ENCODE data around the gene CACNA1H. TPM values are rescaled to one million over a fixed set of nuclear protein-coding genes. Genes with fewer than 3 reads are reported as not detected.
"Not testable (repeated sequence)": the region's sequence is repeated elsewhere in the genome, so short reads cannot be mapped to it uniquely, and the experiment has no call there.

The CACNA1H gene
- total and polyA plus RNA-seq, 2 experiments from 2014 or later = 0.11 TPM; not detected in 1

- H3K9me2 ChIP-seq (ENCODE audit: insufficient read depth); H2AFZ ChIP-seq; in situ Hi-C loops (cut with MboI); H3K27ac ChIP-seq; H3K27me3 ChIP-seq (replicated peaks; ENCODE audit: insufficient read depth); H3K4me2 ChIP-seq (ENCODE audit: unreplicated experiment); DNase-seq; H3K4me1 ChIP-seq (ENCODE audit: insufficient read depth); H3K36me3 ChIP-seq (ENCODE audit: low read depth); H3K9ac ChIP-seq; H3F3A ChIP-seq (ENCODE audit: insufficient read depth); H4K20me1 ChIP-seq (ENCODE audit: insufficient read depth); H3K4me3 ChIP-seq; H3K9me3 ChIP-seq (ENCODE audit: low read depth); H3K79me2 ChIP-seq (ENCODE audit: insufficient read depth): not testable (repeated sequence)
- 62 to 67% methylated on average over 5 to 7 of the region's 7 CpGs for WGBS, 2 experiments (ENCODE audit: low coverage in 1 of 2, low lambda C conversion rate in 2 of 2, missing lambda C conversion rate in 2 of 2)
These were observed 75.3 kb downstream of the CACNA1H start for GRCh38 chr16:1228227-1228626.

GRCh38 chr16:1229476-1229875 lies 76.6 kb downstream of the CACNA1H start:
- H3K27ac ChIP-seq; H4K20me1 ChIP-seq (ENCODE audit: insufficient read depth); H3K4me1 ChIP-seq (ENCODE audit: insufficient read depth); H3K79me2 ChIP-seq (ENCODE audit: insufficient read depth); DNase-seq; in situ Hi-C loops (cut with MboI); H3K9ac ChIP-seq; H3K36me3 ChIP-seq (ENCODE audit: low read depth); H3K4me3 ChIP-seq; H3K27me3 ChIP-seq (replicated peaks; ENCODE audit: insufficient read depth); H3K9me3 ChIP-seq (ENCODE audit: low read depth); H3K4me2 ChIP-seq (ENCODE audit: unreplicated experiment); H3F3A ChIP-seq (ENCODE audit: insufficient read depth); H3K9me2 ChIP-seq (ENCODE audit: insufficient read depth); H2AFZ ChIP-seq: not testable (repeated sequence)
- WGBS, 2 experiments (ENCODE audit: low coverage in 1 of 2, low lambda C conversion rate in 2 of 2, missing lambda C conversion rate in 2 of 2) = 64 to 100% methylated on average over 2 to 8 of the region's 13 CpGs

- H3K9ac ChIP-seq; H3K27ac ChIP-seq; H3K79me2 ChIP-seq (ENCODE audit: insufficient read depth); DNase-seq; H3F3A ChIP-seq (ENCODE audit: insufficient read depth); H3K36me3 ChIP-seq (ENCODE audit: low read depth); H3K4me2 ChIP-seq (ENCODE audit: unreplicated experiment); H3K9me3 ChIP-seq (ENCODE audit: low read depth); H3K27me3 ChIP-seq (replicated peaks; ENCODE audit: insufficient read depth); H2AFZ ChIP-seq; H3K4me3 ChIP-seq; H4K20me1 ChIP-seq (ENCODE audit: insufficient read depth); in situ Hi-C loops (cut with MboI); H3K4me1 ChIP-seq (ENCODE audit: insufficient read depth); H3K9me2 ChIP-seq (ENCODE audit: insufficient read depth): not testable (repeated sequence)
- WGBS, 2 experiments (ENCODE audit: low coverage in 1 of 2, low lambda C conversion rate in 2 of 2, missing lambda C conversion rate in 2 of 2) = 0% methylated on average over 1 of the region's 11 CpGs
These were observed 77.2 kb downstream of the CACNA1H start, which contains the start of gene TPSB2 for GRCh38 chr16:1230084-1230470. TSS of gene TPSB2 (minus strand) at chr16:1230184. CDS start at chr16:1229951, 233 bp downstream.

GRCh38 chr16:1230471-1231212 lies 77.7 kb downstream of the CACNA1H start:
- 70% methylated on average over 14 to 17 of the region's 17 CpGs for WGBS, 2 experiments (ENCODE audit: low coverage in 1 of 2, low lambda C conversion rate in 2 of 2, missing lambda C conversion rate in 2 of 2)
- H3K9me2 ChIP-seq (ENCODE audit: insufficient read depth); H2AFZ ChIP-seq; H3K4me2 ChIP-seq (ENCODE audit: unreplicated experiment); H3F3A ChIP-seq (ENCODE audit: insufficient read depth); H3K36me3 ChIP-seq (ENCODE audit: low read depth); DNase-seq; H3K4me3 ChIP-seq; H3K9ac ChIP-seq; in situ Hi-C loops (cut with MboI); H3K27ac ChIP-seq; H3K4me1 ChIP-seq (ENCODE audit: insufficient read depth); H3K79me2 ChIP-seq (ENCODE audit: insufficient read depth); H3K9me3 ChIP-seq (ENCODE audit: low read depth); H3K27me3 ChIP-seq (replicated peaks; ENCODE audit: insufficient read depth); H4K20me1 ChIP-seq (ENCODE audit: insufficient read depth): not testable (repeated sequence)

GRCh38 chr16:1231301-1231700 lies 78.4 kb downstream of the CACNA1H start:
- H3K79me2 ChIP-seq (ENCODE audit: insufficient read depth); H2AFZ ChIP-seq; H3K27ac ChIP-seq; H3K4me2 ChIP-seq (ENCODE audit: unreplicated experiment); H3K9me3 ChIP-seq (ENCODE audit: low read depth); in situ Hi-C loops (cut with MboI); H3K9ac ChIP-seq; H3F3A ChIP-seq (ENCODE audit: insufficient read depth); H3K4me1 ChIP-seq (ENCODE audit: insufficient read depth); H3K27me3 ChIP-seq (replicated peaks; ENCODE audit: insufficient read depth); H3K4me3 ChIP-seq; H3K9me2 ChIP-seq (ENCODE audit: insufficient read depth); H3K36me3 ChIP-seq (ENCODE audit: low read depth); H4K20me1 ChIP-seq (ENCODE audit: insufficient read depth); DNase-seq: not testable (repeated sequence)
- 67 to 85% methylated on average over 3 to 7 of the region's 7 CpGs for WGBS, 2 experiments (ENCODE audit: low coverage in 1 of 2, low lambda C conversion rate in 2 of 2, missing lambda C conversion rate in 2 of 2)

GRCh38 chr16:1232049-1232748 lies 79.3 kb downstream of the CACNA1H start:
- WGBS, 2 experiments (ENCODE audit: low coverage in 1 of 2, low lambda C conversion rate in 2 of 2, missing lambda C conversion rate in 2 of 2) = no CpG with 5 or more reads among the region's 47 CpGs
- H3K4me2 ChIP-seq (ENCODE audit: unreplicated experiment); H3K27me3 ChIP-seq (replicated peaks; ENCODE audit: insufficient read depth): not testable (repeated sequence)

GRCh38 chr16:1236659-1237058 lies 83.8 kb downstream of the CACNA1H start:
- WGBS, 2 experiments (ENCODE audit: low coverage in 1 of 2, low lambda C conversion rate in 2 of 2, missing lambda C conversion rate in 2 of 2) = no CpG with 5 or more reads among the region's 29 CpGs
- H3K36me3 ChIP-seq (ENCODE audit: low read depth); H3K79me2 ChIP-seq (ENCODE audit: insufficient read depth); H3K4me2 ChIP-seq (ENCODE audit: unreplicated experiment); DNase-seq; H3K4me1 ChIP-seq (ENCODE audit: insufficient read depth); H3K9me2 ChIP-seq (ENCODE audit: insufficient read depth); H3K27ac ChIP-seq; H2AFZ ChIP-seq; H3K9ac ChIP-seq; H3K9me3 ChIP-seq (ENCODE audit: low read depth); H3F3A ChIP-seq (ENCODE audit: insufficient read depth); H4K20me1 ChIP-seq (ENCODE audit: insufficient read depth); in situ Hi-C loops (cut with MboI); H3K27me3 ChIP-seq (replicated peaks; ENCODE audit: insufficient read depth); H3K4me3 ChIP-seq: not testable (repeated sequence)

More at GRCh38 chr16:1232049-1232748, 79.3 kb downstream of the CACNA1H start:
- H3K9ac ChIP-seq; DNase-seq; H3K36me3 ChIP-seq (ENCODE audit: low read depth); H4K20me1 ChIP-seq (ENCODE audit: insufficient read depth); H2AFZ ChIP-seq; H3K4me3 ChIP-seq; H3K9me3 ChIP-seq (ENCODE audit: low read depth); H3K4me1 ChIP-seq (ENCODE audit: insufficient read depth); H3K27ac ChIP-seq; H3K79me2 ChIP-seq (ENCODE audit: insufficient read depth); H3F3A ChIP-seq (ENCODE audit: insufficient read depth); H3K9me2 ChIP-seq (ENCODE audit: insufficient read depth); in situ Hi-C loops (cut with MboI): not testable (repeated sequence)

All from GM23248 (cell line).